Nephron progenitor cell (in vitro differentiated cells): ENCODE data around the gene NLGN4Y.

Experiments
- DNase-seq: peaks from one replicate; pipeline ENCODE4 v3.0.0; 2021
- H3K27ac Mint-ChIP-seq: 2 replicates; pipeline ENCODE4 v1.8.0; 2021; ENCODE audit warnings: mild to moderate bottlenecking, moderate library complexity, mixed read lengths
- H3K27me3 Mint-ChIP-seq: 2 replicates; pipeline ENCODE4 v1.8.0; 2021; ENCODE audit warnings: mild to moderate bottlenecking, low read depth, mixed read lengths; ENCODE audit not compliant: poor library complexity
- H3K36me3 Mint-ChIP-seq: 2 replicates; pipeline ENCODE4 v1.8.0; 2021; ENCODE audit warnings: low read depth, mixed read lengths
- H3K4me1 Mint-ChIP-seq: 2 replicates; pipeline ENCODE4 v1.8.0; 2021; ENCODE audit warnings: mixed read lengths
- H3K4me3 Mint-ChIP-seq: 2 replicates; pipeline ENCODE4 v1.8.0; 2021; ENCODE audit warnings: mild to moderate bottlenecking, moderate library complexity, mixed read lengths
- H3K9me3 Mint-ChIP-seq: 2 replicates; pipeline ENCODE4 v1.8.0; 2021; ENCODE audit warnings: mild to moderate bottlenecking, moderate library complexity, mixed read lengths
- TF ChIP-seq, protein P1 (sequence below): fragments of 200-600 bp; sonication (generic); IDR thresholded peaks from 2 replicates; pipeline ENCODE4 v1.5.0; 2021; ENCODE audit warnings: antibody characterized with exemption

NLGN4Y gene

GRCh38 chrY:14522379-14522950, 1.9 kb upstream of the NLGN4Y start:
- H3K27ac Mint-ChIP-seq = no peak overlapping the region
- H3K4me3 Mint-ChIP-seq = no peak overlapping the region
- DNase-seq = no peak
- TF ChIP-seq, protein P1, sequence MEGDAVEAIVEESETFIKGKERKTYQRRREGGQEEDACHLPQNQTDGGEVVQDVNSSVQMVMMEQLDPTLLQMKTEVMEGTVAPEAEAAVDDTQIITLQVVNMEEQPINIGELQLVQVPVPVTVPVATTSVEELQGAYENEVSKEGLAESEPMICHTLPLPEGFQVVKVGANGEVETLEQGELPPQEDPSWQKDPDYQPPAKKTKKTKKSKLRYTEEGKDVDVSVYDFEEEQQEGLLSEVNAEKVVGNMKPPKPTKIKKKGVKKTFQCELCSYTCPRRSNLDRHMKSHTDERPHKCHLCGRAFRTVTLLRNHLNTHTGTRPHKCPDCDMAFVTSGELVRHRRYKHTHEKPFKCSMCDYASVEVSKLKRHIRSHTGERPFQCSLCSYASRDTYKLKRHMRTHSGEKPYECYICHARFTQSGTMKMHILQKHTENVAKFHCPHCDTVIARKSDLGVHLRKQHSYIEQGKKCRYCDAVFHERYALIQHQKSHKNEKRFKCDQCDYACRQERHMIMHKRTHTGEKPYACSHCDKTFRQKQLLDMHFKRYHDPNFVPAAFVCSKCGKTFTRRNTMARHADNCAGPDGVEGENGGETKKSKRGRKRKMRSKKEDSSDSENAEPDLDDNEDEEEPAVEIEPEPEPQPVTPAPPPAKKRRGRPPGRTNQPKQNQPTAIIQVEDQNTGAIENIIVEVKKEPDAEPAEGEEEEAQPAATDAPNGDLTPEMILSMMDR = no peak
- no peaks in the 10 kb centered on the region for H3K4me1 Mint-ChIP-seq
- H3K9me3 Mint-ChIP-seq = no peaks in the 10 kb centered on the region
- H3K27me3 Mint-ChIP-seq = no peaks in the 10 kb centered on the region
- H3K36me3 Mint-ChIP-seq = no peaks in the 10 kb centered on the region

GRCh38 chrY:14523491-14524271, 648 bp upstream of the NLGN4Y start:
- no peaks in the 10 kb centered on the region for H3K9me3 Mint-ChIP-seq
- no peaks in the 10 kb centered on the region for H3K36me3 Mint-ChIP-seq
- TF ChIP-seq, protein P1 = no peak
- no peak overlapping the region for H3K27ac Mint-ChIP-seq
- no peak for DNase-seq
- H3K4me3 Mint-ChIP-seq = no peak overlapping the region
- H3K4me1 Mint-ChIP-seq = no peaks in the 10 kb centered on the region
- no peaks in the 10 kb centered on the region for H3K27me3 Mint-ChIP-seq

DNA sequence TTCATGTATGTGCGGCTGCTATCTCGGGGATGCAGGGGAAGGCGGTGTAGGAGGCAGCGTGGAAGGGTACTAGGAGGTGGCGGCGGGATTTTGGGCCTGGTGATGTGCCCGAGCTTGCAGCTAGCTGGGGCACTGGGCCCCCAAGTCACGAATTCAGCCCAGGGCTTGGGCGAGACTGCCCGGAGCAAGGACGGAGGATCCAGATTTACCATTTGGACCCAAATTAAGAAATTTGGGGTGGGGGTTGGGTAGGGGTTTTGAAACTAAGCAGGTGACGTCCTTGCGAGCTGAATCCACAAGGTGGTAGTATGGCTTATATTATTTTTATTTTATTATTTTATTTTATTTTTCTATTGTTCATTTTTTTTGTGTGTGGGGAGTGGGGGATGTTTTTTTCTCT, 986 bp downstream of the NLGN4Y start:
- no peak for DNase-seq
- Mint-ChIP-seq H3K36me3 (no peaks in the 10 kb centered on the region), H3K27ac (no peak overlapping the region), H3K9me3 (no peaks in the 10 kb centered on the region), H3K4me3 (no peak overlapping the region), H3K27me3 (no peaks in the 10 kb centered on the region), H3K4me1 (no peaks in the 10 kb centered on the region)
- TF ChIP-seq, protein P1 = no peak

DNA sequence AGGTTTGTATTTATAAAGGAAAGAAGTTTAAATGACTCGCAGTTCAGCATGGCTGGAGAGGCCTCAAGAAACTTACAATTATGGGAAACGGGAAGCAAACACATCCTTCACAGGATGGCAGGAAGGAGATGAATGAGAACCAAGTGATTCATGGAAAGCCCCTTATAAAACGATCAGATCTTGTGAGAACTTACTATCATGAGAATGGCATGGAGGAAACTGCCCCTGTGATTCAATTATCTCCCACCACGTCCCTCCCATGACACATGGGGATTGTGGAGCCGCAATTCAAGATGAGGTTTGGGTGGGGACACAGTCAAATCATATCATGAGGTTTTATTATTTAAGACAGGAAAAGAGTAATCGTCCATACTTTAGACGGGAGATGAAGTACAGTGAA, 4.0 kb downstream of the NLGN4Y start:
- Mint-ChIP-seq H3K36me3 (no peaks in the 10 kb centered on the region), H3K9me3 (no peaks in the 10 kb centered on the region), H3K27ac (no peak overlapping the region), H3K4me1 (no peaks in the 10 kb centered on the region), H3K27me3 (no peaks in the 10 kb centered on the region), H3K4me3 (no peak overlapping the region)
- DNase-seq = no peak
- TF ChIP-seq, protein P1 = no peak

- no peaks in the 10 kb centered on the region for H3K4me1 Mint-ChIP-seq
- H3K27me3 Mint-ChIP-seq = no peaks in the 10 kb centered on the region
- no peaks in the 10 kb centered on the region for H3K9me3 Mint-ChIP-seq
- TF ChIP-seq, protein P1 = no peak
- H3K36me3 Mint-ChIP-seq = no peaks in the 10 kb centered on the region
- no peak for DNase-seq
- H3K27ac Mint-ChIP-seq = no peak overlapping the region
- H3K4me3 Mint-ChIP-seq = no peak overlapping the region
Observed at GRCh38 chrY:14536703-14537102, 12.4 kb downstream of the NLGN4Y start.

- Mint-ChIP-seq H3K36me3 (no peaks in the 10 kb centered on the region), H3K9me3 (no peaks in the 10 kb centered on the region), H3K4me3 (no peak overlapping the region), H3K4me1 (no peaks in the 10 kb centered on the region), H3K27ac (no peak overlapping the region), H3K27me3 (no peaks in the 10 kb centered on the region)
- no peak for DNase-seq
- TF ChIP-seq, protein P1 = no peak
Observed at GRCh38 chrY:14543506-14543905, 19.2 kb downstream of the NLGN4Y start.
